GM19455 (cell line): Measurements from ENCODE around the gene CLDND1.
A peak's percentile ranks its signal among the peaks of the same experiment; 100 is the strongest.
"Not testable (repeated sequence)": the region's sequence is repeated elsewhere in the genome, so short reads cannot be mapped to it uniquely, and the experiment has no call there.

ENCODE experiments used
- ATAC-seq: cut with Tn5 transposase; IDR thresholded peaks from one replicate; pipeline ENCODE4 v1.9.1; 2021; ENCODE audit not compliant: unreplicated experiment

Gene CLDND1

DNA sequence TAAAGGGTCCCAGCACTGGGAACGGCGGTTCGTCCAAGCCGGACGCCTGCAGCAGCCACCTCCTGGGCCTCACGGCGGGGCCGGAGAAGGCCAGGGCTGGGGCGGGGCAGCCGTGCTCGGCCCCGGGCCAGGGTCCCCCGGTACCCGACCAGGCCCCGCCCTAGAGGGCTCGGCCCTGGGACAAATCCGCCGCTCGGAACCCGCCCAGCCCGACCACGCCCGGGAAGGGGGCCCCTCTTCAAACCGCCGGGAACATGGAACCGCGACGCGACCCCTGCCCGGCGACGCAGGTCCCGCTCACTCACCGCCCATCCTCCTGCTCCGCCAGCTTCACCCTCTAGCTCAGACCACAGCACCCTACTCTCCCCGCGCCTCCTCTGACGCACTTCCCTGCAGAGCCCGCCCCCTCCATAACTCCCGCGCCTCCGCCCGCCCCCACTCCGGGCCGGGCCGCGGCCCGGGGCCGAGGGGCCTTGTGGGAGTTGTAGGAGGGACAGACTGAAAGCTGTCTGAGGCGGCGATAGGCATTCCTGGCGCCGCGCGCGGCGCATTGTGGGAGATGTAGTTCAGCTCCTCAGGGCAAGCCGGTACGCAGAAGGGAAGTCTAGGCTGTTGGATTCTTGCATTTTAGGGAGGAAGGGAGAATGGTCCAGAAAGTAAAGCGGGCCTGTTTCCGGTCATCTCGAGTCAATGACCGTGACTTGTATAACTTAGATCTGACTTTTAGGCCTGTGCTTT is at the start of gene CLDND1:
CLDND1 (minus strand) TSS at position 359 of the 738 bp plus-strand sequence. CDS start 1,478 bp downstream, outside the sequence.
- peak; percentile 93 for ATAC-seq

DNA sequence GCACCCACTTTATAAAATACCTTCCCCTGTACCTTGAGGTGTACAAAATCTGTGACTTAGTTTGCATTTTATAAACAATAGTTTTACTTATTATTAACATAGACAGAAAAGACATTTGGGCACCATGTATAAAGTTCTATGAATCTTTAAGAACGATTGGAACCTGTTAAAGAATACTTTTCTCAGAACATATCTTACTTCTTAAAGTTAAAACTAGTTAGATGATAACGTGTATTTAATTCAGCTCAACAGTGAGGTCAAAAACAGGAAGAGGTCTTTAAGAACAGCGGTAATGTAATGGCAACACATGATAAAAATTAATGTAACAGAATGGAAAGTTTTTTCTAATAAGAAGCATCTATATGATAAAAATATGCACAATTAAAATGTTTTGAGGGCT is 45.7 kb upstream of the CLDND1 start:
- no peak for ATAC-seq

DNA sequence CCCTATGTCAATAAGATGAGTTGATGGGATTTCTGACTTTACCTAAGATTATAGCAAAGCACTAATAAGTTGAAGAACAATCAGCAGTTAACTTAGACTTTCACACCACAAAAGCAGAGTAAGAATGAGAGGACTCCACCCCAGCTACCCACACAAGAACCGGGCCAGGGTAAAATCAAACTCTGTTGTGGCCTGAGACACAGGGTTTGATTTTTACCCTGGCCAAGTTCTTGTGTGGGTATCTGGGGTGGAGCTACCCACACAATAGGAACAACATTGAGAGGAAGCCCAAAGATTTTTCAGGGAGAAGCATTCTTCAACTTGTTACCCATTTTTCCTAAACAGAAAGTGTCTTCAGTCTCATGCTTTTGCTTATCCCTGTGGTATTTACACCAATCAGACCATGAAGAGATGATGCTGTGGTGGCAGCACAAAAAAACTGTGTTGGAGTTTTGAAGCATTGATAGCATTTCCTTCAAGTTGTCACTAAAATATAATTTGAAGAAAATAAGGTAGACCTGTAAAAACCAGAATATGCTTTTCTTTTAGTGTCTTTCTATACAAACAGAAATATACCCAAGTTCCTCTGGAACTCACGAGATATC is 45.1 kb upstream of the CLDND1 start:
- no peak for ATAC-seq

DNA sequence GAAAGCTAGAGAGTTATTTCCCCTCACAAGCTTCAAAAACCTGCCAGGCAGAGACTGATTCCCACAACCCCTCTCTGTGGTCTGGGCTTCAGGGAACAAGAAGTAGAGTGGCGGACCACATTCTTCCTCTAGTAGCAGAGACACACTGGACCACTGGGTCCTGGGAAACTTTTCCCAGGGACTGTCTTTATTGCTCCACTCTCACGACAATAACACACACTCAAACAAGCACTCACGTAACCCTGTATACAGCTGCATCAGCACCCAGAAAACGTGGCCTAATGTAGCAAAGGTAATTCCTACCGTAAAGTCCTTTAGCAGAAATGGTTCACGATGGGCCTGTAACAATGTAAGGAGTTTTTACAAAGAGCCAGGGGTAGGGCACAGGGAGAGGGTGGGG is 43.1 kb upstream of the CLDND1 start:
- no peak for ATAC-seq

DNA sequence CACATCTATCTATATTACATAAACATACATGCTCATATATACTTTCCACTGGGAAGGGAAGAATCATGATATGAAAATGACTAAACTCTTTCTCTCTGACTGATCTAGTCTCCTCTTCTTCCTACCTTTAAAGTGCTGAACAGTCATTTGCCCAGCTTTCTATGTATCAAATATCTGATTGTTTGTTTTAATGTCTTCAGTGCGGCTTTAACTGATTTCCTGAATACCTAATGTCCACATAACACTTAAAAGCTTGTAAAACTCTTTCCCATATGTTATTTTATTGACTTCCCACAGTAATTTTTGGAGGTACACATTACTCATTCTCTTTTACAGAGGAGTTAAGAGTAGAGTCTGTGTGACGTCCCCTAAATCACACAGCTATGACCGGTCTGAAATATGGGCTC is 42.5 kb upstream of the CLDND1 start:
- no peak for ATAC-seq

DNA sequence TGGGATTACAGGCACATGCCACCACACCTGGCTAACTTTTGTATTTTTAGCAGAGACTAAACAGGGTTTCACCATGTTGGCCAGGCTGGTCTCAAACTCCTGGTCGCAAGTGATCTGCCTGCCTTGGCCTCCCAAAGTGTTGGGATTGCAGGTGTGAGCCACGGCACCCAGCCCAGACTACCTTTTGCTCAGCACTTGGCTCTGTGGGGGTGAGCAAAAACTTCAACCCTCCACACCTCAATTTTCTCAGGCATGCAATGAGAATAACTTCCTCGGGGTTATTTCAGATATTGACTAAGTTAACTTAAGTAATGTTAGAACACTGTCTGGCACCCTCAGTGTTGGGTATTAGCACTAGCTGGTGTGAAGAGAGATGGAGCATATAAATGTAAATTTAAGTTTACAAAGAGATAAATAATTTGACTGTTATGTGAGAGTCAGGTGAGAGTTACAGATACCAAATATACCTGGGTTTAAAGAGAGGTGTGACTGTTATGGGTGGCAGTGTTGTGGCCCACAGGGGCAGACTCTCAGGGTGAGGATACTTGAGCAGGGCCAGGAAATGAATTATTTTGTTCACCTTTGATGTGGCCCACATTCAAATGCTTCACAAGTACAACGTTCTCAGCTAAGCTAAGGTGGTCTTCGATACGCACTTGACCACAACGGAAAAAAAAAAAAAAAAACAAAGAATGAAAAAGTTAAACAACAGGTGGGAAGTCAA is 41.7 kb upstream of the CLDND1 start:
- ATAC-seq: peak; percentile 9

- peak; percentile 64 for ATAC-seq
Measured at GRCh38 chr3:98563661-98564281, 41.1 kb upstream of the CLDND1 start.

GRCh38 chr3:98561727-98562521 is 39.2 kb upstream of the CLDND1 start:
- ATAC-seq: no peak

DNA sequence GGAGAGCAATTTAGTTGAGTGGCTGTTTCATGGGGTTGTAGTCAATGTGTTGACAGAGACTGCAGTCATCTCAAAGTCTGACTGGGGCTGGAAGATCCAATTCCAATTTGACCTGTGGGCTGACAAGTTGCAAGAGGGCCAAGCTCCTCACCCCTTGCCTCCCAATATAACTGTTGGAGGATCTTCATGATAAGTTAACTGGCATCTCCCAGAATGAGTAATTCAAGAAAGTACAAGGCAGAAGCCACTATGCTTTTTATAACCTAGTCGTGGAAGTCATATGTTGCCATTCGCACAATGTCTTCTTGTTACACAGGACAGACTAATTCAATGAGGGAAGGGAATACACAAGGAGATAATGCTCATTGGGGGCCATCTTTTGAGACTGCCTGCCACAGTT is 38.2 kb upstream of the CLDND1 start:
- ATAC-seq: no peak

DNA sequence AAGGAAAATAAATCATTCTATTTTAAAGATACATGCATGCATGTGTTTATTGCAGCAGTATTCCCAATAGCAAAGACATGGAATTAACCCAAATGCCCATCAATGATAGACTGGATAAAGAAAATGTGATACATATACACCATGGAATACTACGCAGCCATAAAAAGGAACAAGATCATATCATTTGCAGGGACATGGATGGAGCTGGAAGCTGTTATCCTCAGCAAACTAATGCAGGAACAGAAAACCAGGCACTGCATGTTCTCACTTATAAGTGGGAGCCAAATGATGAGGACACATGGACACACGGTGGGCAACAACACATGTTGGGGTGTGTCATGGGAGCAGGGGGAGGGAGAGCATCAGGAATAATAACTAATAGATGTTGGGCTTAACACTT is 37.1 kb upstream of the CLDND1 start:
- ATAC-seq: not testable (repeated sequence)

DNA sequence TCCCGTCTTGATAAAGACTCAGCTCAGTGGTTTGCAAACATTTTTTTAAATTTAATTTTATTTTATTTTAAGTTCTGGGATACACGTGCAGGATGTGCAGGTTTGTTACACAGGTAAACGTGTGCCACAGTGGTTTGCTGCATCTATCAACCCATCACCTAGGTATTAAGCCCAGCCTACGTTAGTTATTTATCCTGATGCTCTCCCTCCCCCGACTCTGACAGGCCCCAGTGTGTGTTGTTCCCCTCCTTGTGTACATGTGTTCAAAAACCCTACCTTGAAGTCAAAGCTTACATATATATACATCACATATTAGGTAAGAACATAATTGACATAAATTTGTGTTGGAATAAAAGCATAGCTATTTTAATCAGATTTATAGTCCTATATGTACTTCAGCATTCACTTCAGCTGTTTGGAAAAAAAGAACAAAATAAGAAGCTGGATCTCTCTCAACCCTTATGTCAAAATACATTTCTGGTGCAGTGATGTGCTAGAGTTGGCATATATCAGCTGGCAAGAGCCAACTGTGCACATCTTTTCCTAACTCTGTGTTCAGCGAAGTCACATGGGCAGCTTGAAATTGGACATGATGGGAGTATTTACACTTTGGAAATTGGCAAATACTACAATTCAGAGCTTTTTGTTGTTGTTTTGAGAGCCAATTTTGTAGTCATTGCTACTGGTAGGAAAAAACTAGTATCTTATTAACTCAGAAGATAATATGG is 35.6 kb upstream of the CLDND1 start:
- no peak for ATAC-seq

GRCh38 chr3:98557324-98558010 is 34.8 kb upstream of the CLDND1 start:
- no peak for ATAC-seq

GRCh38 chr3:98556164-98557130 is 33.7 kb upstream of the CLDND1 start:
- ATAC-seq: peak; percentile 77

DNA sequence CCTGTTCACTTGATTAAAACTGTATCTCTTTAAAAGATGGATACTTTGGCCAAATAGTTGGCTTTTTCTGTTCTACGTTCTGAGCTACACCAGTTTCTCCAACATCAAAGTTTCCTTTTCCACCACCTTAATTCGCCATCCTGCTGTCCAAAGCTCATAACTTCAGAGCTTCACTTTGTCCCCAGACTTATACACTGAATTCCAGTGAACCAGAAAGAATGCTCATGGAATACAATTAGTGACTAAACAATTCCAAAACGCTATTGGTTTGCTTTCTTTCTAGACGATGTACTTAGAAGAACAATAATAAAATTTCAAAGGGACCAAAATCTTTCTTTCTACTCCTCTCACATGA is 32.3 kb upstream of the CLDND1 start:
- no peak for ATAC-seq

GRCh38 chr3:98554580-98554979 is 31.9 kb upstream of the CLDND1 start:
- ATAC-seq: no peak

GRCh38 chr3:98553753-98554152 is 31.1 kb upstream of the CLDND1 start:
- no peak for ATAC-seq

DNA sequence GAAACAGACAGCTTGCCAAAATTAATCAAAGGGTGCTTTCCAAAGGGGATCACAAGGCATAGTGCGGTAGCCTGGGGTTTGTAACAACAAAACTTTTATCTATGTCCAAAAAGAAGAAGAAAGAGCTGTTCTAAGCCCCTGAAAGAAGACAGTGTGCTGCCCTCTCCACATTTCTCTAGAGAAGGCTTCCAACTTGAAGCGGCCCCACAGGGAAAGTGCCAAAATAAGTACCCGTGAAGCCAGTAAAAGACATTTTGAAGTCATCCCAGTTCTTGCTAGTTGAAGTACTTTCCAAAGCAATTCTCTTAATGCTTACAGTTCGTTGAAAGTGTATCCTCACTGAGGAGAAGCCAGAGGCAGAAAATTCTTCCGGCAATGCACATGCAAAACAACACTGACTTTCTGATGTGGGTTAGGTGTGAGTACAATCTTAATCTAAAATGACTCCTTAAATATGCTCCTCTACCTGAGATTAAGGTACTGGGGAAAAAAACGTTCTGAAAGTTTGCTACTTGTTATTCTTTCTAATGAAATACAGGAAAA is 30.4 kb upstream of the CLDND1 start:
- no peak for ATAC-seq
